Raji (cell line): ENCODE results near the gene C14orf180.

Experiments
- POLR2A ChIP-seq: IDR thresholded peaks from 2 replicates; pipeline ENCODE4 v1.6.1; 2011; ENCODE audit warnings: low read depth, low read length, control low read depth; ENCODE audit not compliant: insufficient read depth

The C14orf180 gene

GRCh38 chr14:104579507-104579906 is at the start of gene C14orf180:
Gene C14orf180, plus strand, starts transcription at chr14:104579764. Its CDS starts 6,667 bp downstream, at chr14:104586431.
- no peak for TF ChIP-seq POLR2A

GRCh38 chr14:104530646-104531045 is 48.9 kb upstream of the C14orf180 start:
- no peak for TF ChIP-seq POLR2A

- no peak for TF ChIP-seq POLR2A
These were observed 48.0 kb upstream of the C14orf180 start for GRCh38 chr14:104531421-104532190.

- TF ChIP-seq POLR2A, result no peak
These were observed 47.4 kb upstream of the C14orf180 start for GRCh38 chr14:104532191-104532555.

- no peak for TF ChIP-seq POLR2A
These were observed 45.5 kb upstream of the C14orf180 start for GRCh38 chr14:104534036-104534435.

- TF ChIP-seq POLR2A, result no peak
These were observed 42.5 kb upstream of the C14orf180 start for GRCh38 chr14:104536942-104537612.

GRCh38 chr14:104537613-104537988 is 42.0 kb upstream of the C14orf180 start:
- no peak for TF ChIP-seq POLR2A

GRCh38 chr14:104541905-104542465 is 37.6 kb upstream of the C14orf180 start:
- no peak for TF ChIP-seq POLR2A

- no peak for TF ChIP-seq POLR2A
These were observed 36.4 kb upstream of the C14orf180 start for GRCh38 chr14:104542871-104543830.

GRCh38 chr14:104544362-104544961 is 35.1 kb upstream of the C14orf180 start:
- TF ChIP-seq POLR2A, result no peak

GRCh38 chr14:104545151-104545941 is 34.2 kb upstream of the C14orf180 start:
- no peak for TF ChIP-seq POLR2A

GRCh38 chr14:104545942-104546501 is 33.5 kb upstream of the C14orf180 start:
- TF ChIP-seq POLR2A, result no peak

- TF ChIP-seq POLR2A, result no peak
These were observed 32.8 kb upstream of the C14orf180 start for GRCh38 chr14:104546591-104547309.
